SK-N-SH (cell line): Measurements from ENCODE around the gene FZR1. TPM values are rescaled to one million over a fixed set of nuclear protein-coding genes. Genes with fewer than 3 reads are reported as not detected.

ENCODE experiments used
- CTCF ChIA-PET: fragments of 300-600, 350-600 bp; formaldehyde crosslinking; extraction: SDS; loops from one replicate; lab custom pipeline; 2021; lab: Yijun Ruan, JAX
- POLR2A ChIA-PET: fragments of 350-600 bp; sonication (Branson Sonifier 250); formaldehyde crosslinking; extraction: SDS; loops from one replicate; lab custom pipeline; 2020; ENCODE audit warnings: antibody characterized with exemption, inconsistent platforms; lab: Yijun Ruan, JAX
- DNase-seq: peaks from one replicate; pipeline ENCODE4 v3.0.0; 2012
- H2AFZ ChIP-seq: fragments of 200-600 bp; sonication (generic); 2 replicates; pipeline ENCODE4 v1.8.1; 2016; ENCODE audit warnings: antibody characterized with exemption, mild to moderate bottlenecking, low read depth
- H3F3A ChIP-seq: fragments of 200-600 bp; sonication (generic); replicated peaks from 2 replicates; pipeline ENCODE3; 2016; ENCODE audit warnings: antibody characterized with exemption, mild to moderate bottlenecking; ENCODE audit not compliant: insufficient read depth
- H3K27ac ChIP-seq, 2 experiments: fragments of 200-500 bp in 1 of 2; fragments of 200-600 bp in 1 of 2; sonication (Bioruptor generic) in 1 of 2; sonication (generic), shearing (Covaris generic) in 1 of 2; 2 replicates each; pipeline versions ENCODE4 v1.5.1 to v1.6.1; 2014 to 2016; ENCODE audit warnings: low read depth in 2 of 2, inconsistent platforms in 1 of 2, low read length in 1 of 2, mild to moderate bottlenecking in 1 of 2, mixed read lengths in 1 of 2
- H3K27me3 ChIP-seq: fragments of 200-600 bp; sonication (generic), shearing (Covaris generic); 2 replicates; pipeline ENCODE4 v1.6.1; 2016; ENCODE audit warnings: mixed run types; ENCODE audit not compliant: insufficient read depth
- H3K36me3 ChIP-seq, 2 experiments: fragments of 200-500 bp in 1 of 2; fragments of 200-600 bp in 1 of 2; sonication (Bioruptor generic) in 1 of 2; sonication (generic) in 1 of 2; replicated peaks in 1 of 2; 2 replicates each; pipeline versions ENCODE3 to v1.5.1; 2014 to 2016; ENCODE audit warnings: low read length in 1 of 2, mild to moderate bottlenecking in 1 of 2; ENCODE audit not compliant: insufficient read depth in 2 of 2, control insufficient read depth in 1 of 2
- H3K4me1 ChIP-seq, 2 experiments: fragments of 200-500 bp in 1 of 2; fragments of 200-600 bp in 1 of 2; sonication (Bioruptor generic) in 1 of 2; sonication (generic), shearing (Covaris generic) in 1 of 2; 2 replicates each; pipeline versions ENCODE4 v1.5.1 to v1.6.1; 2014 to 2016; ENCODE audit warnings: low read depth in 1 of 2, low read length in 1 of 2, mixed run types in 1 of 2; ENCODE audit not compliant: insufficient read depth in 2 of 2, control insufficient read depth in 1 of 2
- H3K4me2 ChIP-seq: fragments of 200-600 bp; sonication (generic), shearing (Covaris generic); 2 replicates; pipeline ENCODE4 v1.6.1; 2017; ENCODE audit warnings: mixed run types
- H3K4me3 ChIP-seq, 2 experiments: fragments of 200-500 bp in 1 of 2; fragments of 200-600 bp in 1 of 2; sonication (Bioruptor generic) in 1 of 2; sonication (generic), shearing (Covaris generic) in 1 of 2; 2 replicates each; pipeline versions ENCODE4 v1.5.1 to v1.8.1; 2014 to 2016; ENCODE audit warnings: low read depth in 2 of 2, inconsistent platforms in 1 of 2, low read length in 1 of 2, mild to moderate bottlenecking in 1 of 2, mixed read lengths in 1 of 2, moderate library complexity in 1 of 2
- H3K79me2 ChIP-seq: fragments of 200-600 bp; sonication (generic); 2 replicates; pipeline ENCODE4 v1.8.1; 2017; ENCODE audit warnings: mild to moderate bottlenecking; ENCODE audit not compliant: insufficient read depth
- H3K9ac ChIP-seq: fragments of 200-600 bp; sonication (generic); 2 replicates; pipeline ENCODE4 v1.6.1; 2017; ENCODE audit warnings: mixed run types
- H3K9me2 ChIP-seq: fragments of 200-600 bp; sonication (generic); 2 replicates; pipeline ENCODE4 v1.6.1; 2017; ENCODE audit warnings: mixed run types
- H3K9me3 ChIP-seq: fragments of 200-600 bp; sonication (generic); 2 replicates; pipeline ENCODE4 v1.6.1; 2017; ENCODE audit warnings: mixed run types, mild to moderate bottlenecking, moderate library complexity
- H4K20me1 ChIP-seq: fragments of 200-600 bp; sonication (generic); 2 replicates; pipeline ENCODE4 v1.6.1; 2017; ENCODE audit warnings: mild to moderate bottlenecking, mixed run types; ENCODE audit not compliant: insufficient read depth
- CHD2 ChIP-seq: fragments of 150-350 bp; IDR thresholded peaks from 2 replicates; pipeline ENCODE4 v1.6.1; 2018; ENCODE audit warnings: low read length; ENCODE audit not compliant: partially characterized antibody
- EZH2phosphoT487 ChIP-seq: fragments of 200-600 bp; sonication (generic); IDR thresholded peaks from 2 replicates; pipeline ENCODE4 v1.6.1; 2017; ENCODE audit warnings: low read depth, mixed run types, mild to moderate bottlenecking, antibody characterized with exemption, moderate library complexity, borderline replicate concordance
- FOSL2 ChIP-seq: IDR thresholded peaks from 2 replicates; pipeline ENCODE4 v1.4.0; 2012; ENCODE audit warnings: low read depth, mild to moderate bottlenecking, moderate library complexity, borderline replicate concordance
- FOXJ3 ChIP-seq: sonication (generic); formaldehyde crosslinking; IDR thresholded peaks from 2 replicates; pipeline ENCODE4 v1.5.1; 2020; ENCODE audit warnings: mild to moderate bottlenecking, missing genetic modification reagents
- GATA2 ChIP-seq: sonication (generic); formaldehyde crosslinking; IDR thresholded peaks from 2 replicates; pipeline ENCODE4 v1.5.0; 2020; ENCODE audit warnings: mild to moderate bottlenecking, missing genetic modification reagents
- MEF2A ChIP-seq: IDR thresholded peaks from 2 replicates; pipeline ENCODE4 v1.4.0; 2012; ENCODE audit warnings: low read depth, borderline replicate concordance
- NFIC ChIP-seq: IDR thresholded peaks from 2 replicates; pipeline ENCODE4 v1.4.0; 2012; ENCODE audit warnings: borderline replicate concordance
- POLR2AphosphoS5 ChIP-seq: IDR thresholded peaks from 2 replicates; pipeline ENCODE4 v1.6.1; 2012; ENCODE audit warnings: low read depth, low read length
- RAD21 ChIP-seq: IDR thresholded peaks from 2 replicates; pipeline ENCODE4 v1.6.1; 2012; ENCODE audit warnings: mild to moderate bottlenecking, low read length
- REST ChIP-seq: IDR thresholded peaks from 2 replicates; pipeline ENCODE4 v1.6.1; 2012; ENCODE audit warnings: mild to moderate bottlenecking, low read depth, low read length, moderate library complexity
- SIN3A ChIP-seq: IDR thresholded peaks from 2 replicates; pipeline ENCODE4 v1.6.1; 2012; ENCODE audit warnings: low read depth, mild to moderate bottlenecking, low read length, moderate library complexity, borderline replicate concordance
- SMC3 ChIP-seq: IDR thresholded peaks from 2 replicates; pipeline ENCODE4 v1.6.1; 2012; ENCODE audit warnings: low read depth, low read length, improper control_type of control experiment
- TCF12 ChIP-seq: IDR thresholded peaks from 2 replicates; pipeline ENCODE4 v1.4.0; 2012
- WGBS: methylation state at CpG from one replicate; pipeline ENCODE4 v1.1.6; 2017; ENCODE audit warnings: low lambda C conversion rate; 5-methylcytosine and 5-hydroxymethylcytosine counted together
- polyA plus RNA-seq, 3 experiments: library from polyadenylated mRNA; depleted of rRNA; stranded (reverse); fragments of >200 nt; gene quantifications; 2 replicates each; pipeline ENCODE4 v1.2.3, GENCODE V29; 2012
- TF ChIP-seq, protein P1 (sequence below): fragments of 150-350 bp; IDR thresholded peaks from 2 replicates; pipeline ENCODE4 v1.6.1; 2017; ENCODE audit warnings: antibody characterized with exemption, low read length, low read depth, borderline replicate concordance

FZR1 gene
- polyA plus RNA-seq, 1 of the 3 experiments (the other 2 are of a cell fraction) = 36.3 TPM

GRCh38 chr19:3492919-3493318, 13.2 kb upstream of the FZR1 start:
- Histone ChIP-seq H3K36me3 (peaks cover 8 to 28% of the 10 kb centered on the region in 2 experiments), H3K27ac (no peak overlapping the region), H3K9me3 (no peaks in the 10 kb centered on the region), H3K27me3 (no peaks in the 10 kb centered on the region), H4K20me1 (no peaks in the 10 kb centered on the region), H3F3A (no peaks in the 10 kb centered on the region), H3K4me3 (no peak overlapping the region), H3K9me2 (no peaks in the 10 kb centered on the region), H3K4me2 (no peak overlapping the region), H2AFZ (no peak overlapping the region), H3K4me1 (no peaks in the 10 kb centered on the region), H3K79me2 (peaks cover 7% of the 10 kb centered on the region; the same call in 1 of the 2 replicates), H3K9ac (no peak overlapping the region)
- WGBS = 95% methylated on average over 16 of the region's 16 CpGs
- ChIA-PET CTCF (interaction anchor here (0.9 to 1.3 kb wide), 2 partner anchors 20 to 63 kb away, joined by 3 read pairs; no protein-coding TSS in a partner anchor), POLR2A (no interaction called here)
- TF ChIP-seq MEF2A (no peak), GATA2 (CRISPR knock-in tag) (no peak), SIN3A (no peak), FOXJ3 (CRISPR knock-in tag) (no peak), SMC3 (no peak), RAD21 (no peak), REST (no peak), NFIC (no peak), TCF12 (no peak), EZH2phosphoT487 (no peak), POLR2AphosphoS5 (no peak)
- TF ChIP-seq, protein P1, sequence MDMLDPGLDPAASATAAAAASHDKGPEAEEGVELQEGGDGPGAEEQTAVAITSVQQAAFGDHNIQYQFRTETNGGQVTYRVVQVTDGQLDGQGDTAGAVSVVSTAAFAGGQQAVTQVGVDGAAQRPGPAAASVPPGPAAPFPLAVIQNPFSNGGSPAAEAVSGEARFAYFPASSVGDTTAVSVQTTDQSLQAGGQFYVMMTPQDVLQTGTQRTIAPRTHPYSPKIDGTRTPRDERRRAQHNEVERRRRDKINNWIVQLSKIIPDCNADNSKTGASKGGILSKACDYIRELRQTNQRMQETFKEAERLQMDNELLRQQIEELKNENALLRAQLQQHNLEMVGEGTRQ = no peak
- DNase-seq = no peak

GRCh38 chr19:3493651-3494050, 12.5 kb upstream of the FZR1 start:
- Histone ChIP-seq H3K9ac (no peak overlapping the region), H4K20me1 (no peaks in the 10 kb centered on the region), H3F3A (no peaks in the 10 kb centered on the region), H3K4me3 (no peak overlapping the region), H3K4me1 (no peaks in the 10 kb centered on the region), H3K27me3 (no peaks in the 10 kb centered on the region), H3K79me2 (peaks cover 14% of the 10 kb centered on the region; the same call in 1 of the 2 replicates)
- 98% methylated on average over 9 of the region's 14 CpGs for WGBS
- CTCF ChIA-PET = interaction anchor here (1.3 to 1.6 kb wide), 2 partner anchors 10 to 64 kb away, joined by 3 to 7 read pairs; partner anchors contain the start of gene SMIM44
- TF ChIP-seq CHD2 (no peak), GATA2 (CRISPR knock-in tag) (no peak), FOSL2 (no peak)
- TF ChIP-seq, all 33 proteins: peak for 0
- Histone ChIP-seq H3K27ac (no peak overlapping the region), H3K4me2 (no peak overlapping the region), H3K36me3 (peaks cover 8 to 28% of the 10 kb centered on the region in 2 experiments), H2AFZ (no peak overlapping the region), H3K9me2 (no peaks in the 10 kb centered on the region), H3K9me3 (no peaks in the 10 kb centered on the region)
- POLR2A ChIA-PET = no interaction called here
- DNase-seq = no peak
